HepG2 (cell line): ENCODE data around the gene HAGHL. TPM values are rescaled to one million over a fixed set of nuclear protein-coding genes. Genes with fewer than 3 reads are reported as not detected.

Experiments used
- ATAC-seq: fragments of 200-7000 bp; cut with Tn5 transposase; 3 replicates; pipeline ENCODE4 v1.9.1; 2020; ENCODE audit warnings: mild to moderate bottlenecking, moderate library complexity
- BruUV-seq: library from RNA; stranded (reverse); fragments of 400-500 nt; replicated peaks from 2 replicates; lab custom pipeline; 2021; lab: Mats Ljungman, UMichigan
- CTCF ChIA-PET: fragments of 300-600 bp; formaldehyde crosslinking; extraction: SDS; loops from one replicate; lab custom pipeline; 2021; ENCODE audit warnings: low total read pairs, inconsistent platforms, low intra/inter-chr PET ratio; lab: Yijun Ruan, JAX
- POLR2A ChIA-PET: fragments of 350-600 bp; sonication (Branson Sonifier 250); formaldehyde crosslinking; loops from one replicate; lab custom pipeline; 2020; ENCODE audit warnings: antibody characterized with exemption, inconsistent platforms; lab: Yijun Ruan, JAX
- DNase-seq: peaks from one replicate; pipeline ENCODE4 v3.0.0-alpha.2; 2015; ENCODE audit warnings: low spot score
- FAIRE-seq: peaks from 3 replicates; lab custom pipeline; 2011; peaks lifted over from hg19 to GRCh38; lab: Jason Lieb, UNC
- H2AFZ ChIP-seq: one replicate; pipeline ENCODE4 v1.6.1; 2011; ENCODE audit warnings: low read length, inconsistent platforms
- H3K27ac ChIP-seq: fragments of 300-600 bp; 3 replicates; pipeline ENCODE4 v1.8.0; 2011; ENCODE audit warnings: mixed run types, mild to moderate bottlenecking, mixed read lengths, low read length, inconsistent platforms; ENCODE audit not compliant: insufficient read depth; ENCODE audit errors: extremely low read length
- H3K27me3 ChIP-seq, 2 experiments: fragments of 200-600 bp in 1 of 2; 2 replicates in 1 of 2; 3 replicates in 1 of 2; pipeline versions ENCODE4 v1.6.0 to v1.8.0; 2011; ENCODE audit warnings: low read length in 2 of 2, mild to moderate bottlenecking in 2 of 2, moderate library complexity in 2 of 2, inconsistent platforms in 1 of 2; ENCODE audit not compliant: insufficient read depth in 2 of 2, control insufficient read depth in 1 of 2
- H3K36me3 ChIP-seq, 2 experiments: fragments of 200-600 bp in 1 of 2; replicated peaks in 1 of 2; 2 replicates in 1 of 2; 3 replicates in 1 of 2; pipeline versions ENCODE4 v1.5.1 to v1.8.0; 2011; ENCODE audit warnings: low read length in 2 of 2, inconsistent platforms in 1 of 2; ENCODE audit not compliant: insufficient read depth in 2 of 2, control insufficient read depth in 1 of 2
- H3K4me1 ChIP-seq: 2 replicates; pipeline ENCODE4 v1.5.1; 2012; ENCODE audit warnings: low read length, inconsistent platforms; ENCODE audit not compliant: insufficient read depth
- H3K4me2 ChIP-seq: 2 replicates; pipeline ENCODE4 v1.6.0; 2011; ENCODE audit warnings: low read depth, low read length, inconsistent platforms
- H3K4me3 ChIP-seq, 3 experiments: fragments of 200-600 bp in 1 of 3; sonication (generic), shearing (Covaris generic) in 1 of 3; replicated peaks in 1 of 3; 2 replicates each; pipeline ENCODE4 v1.5.1; 2011 to 2016; ENCODE audit warnings: low read length in 3 of 3, inconsistent platforms in 2 of 3, low read depth in 2 of 3, mild to moderate bottlenecking in 2 of 3, control low read depth in 1 of 3, mixed read lengths in 1 of 3; ENCODE audit not compliant: insufficient read depth in 1 of 3
- H3K79me2 ChIP-seq: one replicate; pipeline ENCODE4 v1.6.1; 2011; ENCODE audit warnings: low read length, inconsistent platforms; ENCODE audit not compliant: insufficient read depth
- H3K9ac ChIP-seq: 2 replicates; pipeline ENCODE4 v1.6.0; 2011; ENCODE audit warnings: mild to moderate bottlenecking, low read depth, low read length, inconsistent platforms; ENCODE audit not compliant: insufficient read depth
- H3K9me3 ChIP-seq: 2 replicates; pipeline ENCODE4 v1.5.1; 2012; ENCODE audit warnings: mild to moderate bottlenecking, low read length
- H4K20me1 ChIP-seq: 2 replicates; pipeline ENCODE4 v1.6.0; 2011; ENCODE audit warnings: inconsistent platforms, mild to moderate bottlenecking, low read length, moderate library complexity; ENCODE audit not compliant: insufficient read depth
- GZF1 ChIP-seq: sonication (generic); formaldehyde crosslinking; IDR thresholded peaks from 2 replicates; pipeline ENCODE4 v1.5.1; 2020; ENCODE audit warnings: mild to moderate bottlenecking, missing genetic modification reagents
- MED1 ChIP-seq: sonication (generic); formaldehyde crosslinking; IDR thresholded peaks from 2 replicates; pipeline ENCODE4 v1.4.0; 2020; ENCODE audit warnings: missing genetic modification reagents
- MXI1 ChIP-seq: IDR thresholded peaks from 3 replicates; pipeline ENCODE4 v1.6.1; 2012; ENCODE audit warnings: low read depth, low read length, inconsistent platforms, borderline replicate concordance
- PCBP2 ChIP-seq: fragments of 200-400 bp; formaldehyde crosslinking; optimal IDR thresholded peaks from 2 replicates; pipeline ENCODE3; 2018; ENCODE audit warnings: low read length, low read depth; ENCODE audit not compliant: poor library complexity, severe bottlenecking
- RARG ChIP-seq: sonication (generic); formaldehyde crosslinking; IDR thresholded peaks from 2 replicates; pipeline ENCODE4 v1.4.0; 2020; ENCODE audit warnings: low read depth, mild to moderate bottlenecking, missing genetic modification reagents
- REPIN1 ChIP-seq: sonication (generic); formaldehyde crosslinking; IDR thresholded peaks from 2 replicates; pipeline ENCODE4 v1.8.0; 2022; ENCODE audit warnings: missing genetic modification reagents, low read depth, mild to moderate bottlenecking, borderline replicate concordance
- U2AF2 ChIP-seq: fragments of 200-400 bp; formaldehyde crosslinking; IDR thresholded peaks from 2 replicates; pipeline ENCODE4 v1.6.1; 2017; ENCODE audit warnings: low read depth, mild to moderate bottlenecking, low read length
- YEATS4 ChIP-seq: sonication (generic); formaldehyde crosslinking; IDR thresholded peaks from 2 replicates; pipeline ENCODE4 v1.4.0; 2020; ENCODE audit warnings: missing genetic modification reagents, borderline replicate concordance
- ZFP1 ChIP-seq: IDR thresholded peaks from 2 replicates; pipeline ENCODE4 v1.6.1; 2016
- ZNF235 ChIP-seq: sonication (generic); formaldehyde crosslinking; IDR thresholded peaks from 2 replicates; pipeline ENCODE4 v1.8.1; 2023; ENCODE audit warnings: mild to moderate bottlenecking, missing genetic modification reagents, borderline replicate concordance
- ZNF468 ChIP-seq: sonication (generic); formaldehyde crosslinking; IDR thresholded peaks from 2 replicates; pipeline ENCODE4 v1.8.0; 2022; ENCODE audit warnings: mild to moderate bottlenecking, moderate library complexity, missing genetic modification reagents
- ZNF501 ChIP-seq: sonication (generic); formaldehyde crosslinking; IDR thresholded peaks from 2 replicates; pipeline ENCODE4 v1.5.1; 2020; ENCODE audit warnings: mild to moderate bottlenecking, moderate library complexity, missing genetic modification reagents
- ZNF569 ChIP-seq: sonication (generic); formaldehyde crosslinking; IDR thresholded peaks from 2 replicates; pipeline ENCODE4 v1.5.0; 2020; ENCODE audit warnings: mild to moderate bottlenecking, missing genetic modification reagents, moderate library complexity, borderline replicate concordance
- ZNF775 ChIP-seq: sonication (generic); formaldehyde crosslinking; IDR thresholded peaks from 2 replicates; pipeline ENCODE4 v1.4.0; 2020; ENCODE audit warnings: missing genetic modification reagents, mild to moderate bottlenecking, moderate library complexity, borderline replicate concordance
- ZNF883 ChIP-seq: sonication (generic); formaldehyde crosslinking; IDR thresholded peaks from 2 replicates; pipeline ENCODE4 v1.5.1; 2020; ENCODE audit warnings: mild to moderate bottlenecking, missing genetic modification reagents; ENCODE audit errors: not compliant biosample characterization
- WGBS: methylation state at CpG from one replicate; pipeline ENCODE4 v1.1.6; 2017; ENCODE audit warnings: low lambda C conversion rate; 5-methylcytosine and 5-hydroxymethylcytosine counted together
- in situ Hi-C: cut with HindIII; loops from 2 replicates; pipeline ENCODE4 v1.10.0; 2017; ENCODE audit warnings: low pct_unique_long_range_greater_than_20kb; ENCODE audit not compliant: extremely low pct_ligation_motif_present
- intact Hi-C: fragments of 100-400 bp; cut with micrococcal nuclease; formaldehyde crosslinking; loops from one replicate; pipeline ENCODE4 v1.10.0; 2022; ENCODE audit not compliant: unreplicated experiment
- polyA plus RNA-seq, 8 experiments: library from polyadenylated mRNA; depleted of rRNA in 3 of 8; stranded (reverse) in 7 of 8; unstranded in 1 of 8; fragments of >200 nt; fragmentation: Illumina TruSeq in 4 of 8; extraction: Trizol in 4 of 8; gene quantifications; 2 replicates each; pipeline versions ENCODE4 v1.2.1 to v1.2.3, GENCODE V29; 2011 to 2016; ENCODE audit warnings: low read depth in 4 of 8, missing spikeins in 1 of 8, mixed read lengths in 1 of 8; ENCODE audit not compliant: insufficient read depth in 1 of 8
- total RNA-seq, 5 experiments: library from RNA; depleted of rRNA; stranded (reverse); fragments of >200 nt; fragmentation: Illumina TruSeq; extraction: Trizol; gene quantifications; 2 replicates each; pipeline ENCODE4 v1.2.3, GENCODE V29; 2016; ENCODE audit warnings: low read depth in 1 of 5
- TF ChIP-seq, protein P1 (sequence below): IDR thresholded peaks from 2 replicates; pipeline ENCODE4 v1.6.1; 2018; ENCODE audit warnings: missing genetic modification reagents
- TF ChIP-seq, protein P2 (sequence below): sonication (generic); formaldehyde crosslinking; IDR thresholded peaks from 2 replicates; pipeline ENCODE4 v1.4.0; 2020; ENCODE audit warnings: mild to moderate bottlenecking, missing genetic modification reagents

HAGHL gene
- total and polyA plus RNA-seq, 2 of the 13 experiments (the other 11 are each of a cell fraction or from before 2014, with no cell fraction given): 3.4 to 8.4 TPM

DNA sequence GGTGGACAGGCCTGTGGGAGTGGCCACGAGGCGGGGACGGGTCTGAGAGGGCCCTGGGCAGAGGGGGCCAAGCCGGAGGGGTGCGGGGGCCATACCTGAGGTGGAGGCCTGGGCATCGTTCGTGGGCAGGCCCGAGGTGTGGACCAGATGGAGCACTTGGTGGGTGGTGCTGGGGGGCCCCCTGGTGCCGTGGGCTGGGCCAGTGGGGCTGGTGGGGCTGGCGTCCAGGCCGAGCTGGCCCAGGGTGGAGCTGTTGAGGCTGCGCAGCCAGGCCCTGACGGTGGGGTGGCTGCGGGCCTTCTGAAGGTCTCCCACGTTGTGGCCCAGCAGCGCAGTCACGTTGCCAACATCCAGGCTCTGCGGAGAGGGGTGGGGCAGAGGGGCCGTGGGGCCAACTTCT is 43.0 kb downstream of the HAGHL start:
- Histone ChIP-seq H3K9ac (no peak overlapping the region), H4K20me1 (no peaks in the 10 kb centered on the region), H3K27me3 (peaks cover 6 to 10% of the 10 kb centered on the region in 2 experiments; a peak in 3 of 5 replicates), H3K36me3 (no peaks in the 10 kb centered on the region), H3K79me2 (no peaks in the 10 kb centered on the region), H3K27ac (no peak overlapping the region), H3K4me3 (no peak overlapping the region), H2AFZ (no peak overlapping the region), H3K4me2 (no peak overlapping the region)
- 54% methylated on average over 10 of the region's 19 CpGs for WGBS
- FAIRE-seq (no peak), DNase-seq (no peak)
- CTCF ChIA-PET: no interaction called here
- intact Hi-C loops (no loop called here), in situ Hi-C loops (no loop called here)
- POLR2A ChIA-PET: interaction anchor here (1.7 to 1.8 kb wide), 2 partner anchors 9 to 29 kb away, joined by 4 to 7 read pairs; partner anchors contain the start of genes CIAO3 and MSLN
- no peak for TF ChIP-seq REPIN1 (CRISPR knock-in tag)
- TF ChIP-seq ZNF235 (CRISPR knock-in tag): no peak
- TF ChIP-seq, protein P1, sequence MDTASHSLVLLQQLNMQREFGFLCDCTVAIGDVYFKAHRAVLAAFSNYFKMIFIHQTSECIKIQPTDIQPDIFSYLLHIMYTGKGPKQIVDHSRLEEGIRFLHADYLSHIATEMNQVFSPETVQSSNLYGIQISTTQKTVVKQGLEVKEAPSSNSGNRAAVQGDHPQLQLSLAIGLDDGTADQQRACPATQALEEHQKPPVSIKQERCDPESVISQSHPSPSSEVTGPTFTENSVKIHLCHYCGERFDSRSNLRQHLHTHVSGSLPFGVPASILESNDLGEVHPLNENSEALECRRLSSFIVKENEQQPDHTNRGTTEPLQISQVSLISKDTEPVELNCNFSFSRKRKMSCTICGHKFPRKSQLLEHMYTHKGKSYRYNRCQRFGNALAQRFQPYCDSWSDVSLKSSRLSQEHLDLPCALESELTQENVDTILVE (CRISPR knock-in tag): no peak
- no peak for TF ChIP-seq GZF1 (CRISPR knock-in tag)
- TF ChIP-seq ZNF775 (CRISPR knock-in tag): no peak
- no peak for TF ChIP-seq ZNF501
- TF ChIP-seq PCBP2: no peak
- TF ChIP-seq, protein P2, sequence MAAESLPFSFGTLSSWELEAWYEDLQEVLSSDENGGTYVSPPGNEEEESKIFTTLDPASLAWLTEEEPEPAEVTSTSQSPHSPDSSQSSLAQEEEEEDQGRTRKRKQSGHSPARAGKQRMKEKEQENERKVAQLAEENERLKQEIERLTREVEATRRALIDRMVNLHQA: no peak
- no peak for TF ChIP-seq YEATS4 (CRISPR knock-in tag)
- TF ChIP-seq U2AF2: no peak
- no peak for TF ChIP-seq ZNF569 (CRISPR knock-in tag)
- TF ChIP-seq ZNF883 (CRISPR knock-in tag): no peak
- TF ChIP-seq RARG (CRISPR knock-in tag): no peak
- TF ChIP-seq ZNF468 (CRISPR knock-in tag): no peak
- no peak for TF ChIP-seq MXI1
- TF ChIP-seq ZFP1 (CRISPR knock-in tag): no peak
- no peak for TF ChIP-seq MED1 (CRISPR knock-in tag)
- TF ChIP-seq, all 625 proteins: peak for 0
- no peak for ATAC-seq
- no peaks in the 10 kb centered on the region for H3K9me3 ChIP-seq
- no peaks in the 10 kb centered on the region for H3K4me1 ChIP-seq
- BruUV-seq: no TSS peak
